Breast epithelium (tissue), 3 donors: Measurements from ENCODE around the gene MYCN.

Experiments
- POLR2A ChIP-seq: fragments of 450-650 bp; IDR thresholded peaks from one replicate; pipeline ENCODE4 v1.6.1; 2016; ENCODE audit warnings: antibody characterized with exemption, mild to moderate bottlenecking, moderate library complexity
- POLR2AphosphoS5 ChIP-seq, 3 donors: sonication (generic); formaldehyde crosslinking; IDR thresholded peaks; one replicate each; pipeline ENCODE4 v1.6.1; 2017; ENCODE audit warnings: antibody characterized with exemption in 3 of 3
- TF ChIP-seq, protein P1 (sequence below), 3 donors: fragments of 450-650 bp; IDR thresholded peaks; one replicate each; pipeline ENCODE4 v1.5.1; 2016 to 2017; ENCODE audit warnings: antibody characterized with exemption in 3 of 3, mild to moderate bottlenecking in 3 of 3, moderate library complexity in 3 of 3

DNA sequence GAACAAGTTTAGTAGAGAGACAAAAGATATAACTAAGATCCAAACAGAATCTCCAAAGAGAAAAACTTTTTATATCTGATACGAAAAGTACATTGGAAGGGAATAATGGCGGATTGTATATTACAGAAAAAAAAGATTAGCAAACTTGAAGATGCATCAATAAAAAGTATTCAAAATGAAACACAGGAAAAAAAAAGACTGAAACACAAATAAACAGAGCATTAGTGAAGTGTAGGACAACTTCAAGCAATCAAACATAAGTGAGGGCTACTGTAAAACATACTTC lies 41.1 kb upstream of the MYCN start:
- TF ChIP-seq, protein P1, sequence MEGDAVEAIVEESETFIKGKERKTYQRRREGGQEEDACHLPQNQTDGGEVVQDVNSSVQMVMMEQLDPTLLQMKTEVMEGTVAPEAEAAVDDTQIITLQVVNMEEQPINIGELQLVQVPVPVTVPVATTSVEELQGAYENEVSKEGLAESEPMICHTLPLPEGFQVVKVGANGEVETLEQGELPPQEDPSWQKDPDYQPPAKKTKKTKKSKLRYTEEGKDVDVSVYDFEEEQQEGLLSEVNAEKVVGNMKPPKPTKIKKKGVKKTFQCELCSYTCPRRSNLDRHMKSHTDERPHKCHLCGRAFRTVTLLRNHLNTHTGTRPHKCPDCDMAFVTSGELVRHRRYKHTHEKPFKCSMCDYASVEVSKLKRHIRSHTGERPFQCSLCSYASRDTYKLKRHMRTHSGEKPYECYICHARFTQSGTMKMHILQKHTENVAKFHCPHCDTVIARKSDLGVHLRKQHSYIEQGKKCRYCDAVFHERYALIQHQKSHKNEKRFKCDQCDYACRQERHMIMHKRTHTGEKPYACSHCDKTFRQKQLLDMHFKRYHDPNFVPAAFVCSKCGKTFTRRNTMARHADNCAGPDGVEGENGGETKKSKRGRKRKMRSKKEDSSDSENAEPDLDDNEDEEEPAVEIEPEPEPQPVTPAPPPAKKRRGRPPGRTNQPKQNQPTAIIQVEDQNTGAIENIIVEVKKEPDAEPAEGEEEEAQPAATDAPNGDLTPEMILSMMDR (IDR thresholded peaks at IDR 0.05) = no peak
- TF ChIP-seq POLR2A (no peak), POLR2AphosphoS5 (IDR thresholded peaks at IDR 0.05) (no peak)
